GM12872 (cell line): Measurements from ENCODE around the gene SORL1.

Experiments
- CTCF ChIP-seq: IDR thresholded peaks from 3 replicates; pipeline ENCODE4 v1.5.1; 2011; ENCODE audit warnings: low read depth, mild to moderate bottlenecking, low read length, moderate library complexity; ENCODE audit not compliant: insufficient read depth

Gene SORL1

GRCh38 chr11:121669422-121669821 lies 217.3 kb downstream of the SORL1 start:
- TF ChIP-seq CTCF, result no peak

GRCh38 chr11:121670266-121670665 lies 218.2 kb downstream of the SORL1 start:
- no peak for TF ChIP-seq CTCF

- TF ChIP-seq CTCF, result no peak
These were observed 218.7 kb downstream of the SORL1 start for GRCh38 chr11:121670805-121671282.

GRCh38 chr11:121671283-121672168 lies 219.4 kb downstream of the SORL1 start:
- TF ChIP-seq CTCF, result no peak

GRCh38 chr11:121672630-121673487 lies 220.7 kb downstream of the SORL1 start:
- no peak for TF ChIP-seq CTCF

DNA sequence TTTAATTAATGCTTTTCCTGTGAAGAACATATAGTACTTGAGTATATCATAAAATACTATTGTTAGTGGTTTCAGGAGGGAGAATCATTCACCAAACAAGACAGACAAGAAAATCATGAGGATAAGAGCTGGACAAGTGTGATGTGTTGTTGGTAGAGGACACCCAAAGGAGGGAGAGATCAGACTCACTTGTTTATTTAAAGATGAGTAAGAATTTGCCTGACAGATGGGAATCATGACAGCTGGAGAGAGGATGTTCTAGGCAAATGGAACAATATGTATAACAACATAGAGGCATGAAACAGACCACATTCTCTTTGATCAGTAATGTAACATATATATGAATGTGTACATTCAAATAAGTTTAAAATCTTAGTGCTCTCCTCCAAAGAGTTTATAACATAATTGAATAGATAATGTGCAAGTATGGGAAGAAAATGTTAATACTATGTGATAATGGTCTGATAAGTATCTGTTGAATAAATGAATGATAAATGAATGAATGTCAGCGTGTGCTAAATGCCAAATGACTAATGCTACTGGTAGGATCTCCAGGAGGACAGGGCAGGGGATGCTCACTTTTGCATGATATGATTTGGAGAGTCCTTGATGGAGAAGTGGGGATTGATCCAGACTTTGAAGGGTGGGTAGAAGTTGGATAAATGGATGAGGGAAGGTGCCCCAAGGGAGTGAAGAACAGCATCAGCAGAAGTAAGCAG lies 229.6 kb downstream of the SORL1 start:
- no peak for TF ChIP-seq CTCF
